SKM-1 (cell line): ENCODE results near the gene RAI14.
"Not testable (repeated sequence)": the region's sequence is repeated elsewhere in the genome, so short reads cannot be mapped to it uniquely, and the experiment has no call there.

Experiments used
- DNase-seq: peaks from one replicate; lab custom pipeline; 2025; ENCODE audit not compliant: unreplicated experiment; lab: John Stamatoyannopoulos, UW

Gene RAI14

GRCh38 chr5:34724741-34725140 lies 68.6 kb downstream of the RAI14 start:
- DNase-seq: no peak

GRCh38 chr5:34727166-34727749 lies 71.1 kb downstream of the RAI14 start:
- DNase-seq: not testable (repeated sequence)

GRCh38 chr5:34728236-34728635 lies 72.1 kb downstream of the RAI14 start:
- DNase-seq: no peak

- DNase-seq: no peak
These were observed 75.5 kb downstream of the RAI14 start for GRCh38 chr5:34731435-34732232.

- DNase-seq: no peak
These were observed 78.2 kb downstream of the RAI14 start for GRCh38 chr5:34734326-34734725.

GRCh38 chr5:34735491-34736426 lies 79.6 kb downstream of the RAI14 start:
- DNase-seq: no peak

GRCh38 chr5:34736445-34737115 lies 80.5 kb downstream of the RAI14 start:
- no peak for DNase-seq

GRCh38 chr5:34737731-34738130 lies 81.6 kb downstream of the RAI14 start:
- no peak for DNase-seq

- DNase-seq: no peak
These were observed 82.3 kb downstream of the RAI14 start for GRCh38 chr5:34738381-34738780.

GRCh38 chr5:34740389-34740806 lies 84.3 kb downstream of the RAI14 start:
- DNase-seq: no peak

GRCh38 chr5:34742061-34742460 lies 85.9 kb downstream of the RAI14 start:
- no peak for DNase-seq

GRCh38 chr5:34743878-34744277 lies 87.8 kb downstream of the RAI14 start:
- no peak for DNase-seq

- DNase-seq: no peak
These were observed 92.3 kb downstream of the RAI14 start for GRCh38 chr5:34748431-34748830.

- no peak for DNase-seq
These were observed 93.3 kb downstream of the RAI14 start for GRCh38 chr5:34749431-34749873.

GRCh38 chr5:34750206-34750605 lies 94.1 kb downstream of the RAI14 start:
- no peak for DNase-seq

GRCh38 chr5:34751807-34752736 lies 95.9 kb downstream of the RAI14 start:
- no peak for DNase-seq

- DNase-seq: not testable (repeated sequence)
These were observed 97.1 kb downstream of the RAI14 start for GRCh38 chr5:34753236-34753635.

- no peak for DNase-seq
These were observed 99.8 kb downstream of the RAI14 start for GRCh38 chr5:34755926-34756325.

- no peak for DNase-seq
These were observed 100.9 kb downstream of the RAI14 start for GRCh38 chr5:34756781-34757624.
